Measurements from ENCODE around the gene CCDC177.
A peak's percentile ranks its signal among the peaks of the same experiment; 100 is the strongest.

The CCDC177 gene

GRCh38 chr14:69561893-69562292 is 12.8 kb downstream of the CCDC177 start:
- DNase-seq (ENCODE audit: low read depth): no peak

- DNase-seq (ENCODE audit: low read depth): no peak
These were observed 13.8 kb downstream of the CCDC177 start for GRCh38 chr14:69560826-69561225.

- DNase-seq (ENCODE audit: low read depth): no peak
These were observed 15.1 kb downstream of the CCDC177 start for GRCh38 chr14:69559581-69560011.

GRCh38 chr14:69558774-69559173 is 15.9 kb downstream of the CCDC177 start:
- no peak for DNase-seq (ENCODE audit: low read depth)

- DNase-seq (ENCODE audit: low read depth): peak; percentile 36
These were observed 20.2 kb downstream of the CCDC177 start for GRCh38 chr14:69554500-69554899.

GRCh38 chr14:69553252-69553651 is 21.4 kb downstream of the CCDC177 start:
- DNase-seq (ENCODE audit: low read depth): peak; percentile 78

- DNase-seq (ENCODE audit: low read depth): no peak
These were observed 23.2 kb downstream of the CCDC177 start for GRCh38 chr14:69551511-69551910.

GRCh38 chr14:69548566-69548965 is 26.1 kb downstream of the CCDC177 start:
- no peak for DNase-seq (ENCODE audit: low read depth)

GRCh38 chr14:69547701-69548348 is 26.8 kb downstream of the CCDC177 start:
- no peak for DNase-seq (ENCODE audit: low read depth)

- DNase-seq (ENCODE audit: low read depth): peak; percentile 55
These were observed 31.1 kb downstream of the CCDC177 start for GRCh38 chr14:69543341-69544115.

GRCh38 chr14:69542311-69542710 is 32.4 kb downstream of the CCDC177 start:
- DNase-seq (ENCODE audit: low read depth): no peak

GRCh38 chr14:69540654-69541335 is 33.9 kb downstream of the CCDC177 start:
- DNase-seq (ENCODE audit: low read depth): no peak

- peak; percentile 87 for DNase-seq (ENCODE audit: low read depth)
These were observed 34.9 kb downstream of the CCDC177 start for GRCh38 chr14:69539631-69540410.

- no peak for DNase-seq (ENCODE audit: low read depth)
These were observed 35.9 kb downstream of the CCDC177 start for GRCh38 chr14:69538766-69539165.

GRCh38 chr14:69537900-69538299 is 36.8 kb downstream of the CCDC177 start:
- no peak for DNase-seq (ENCODE audit: low read depth)

GRCh38 chr14:69536971-69537370 is 37.7 kb downstream of the CCDC177 start:
- no peak for DNase-seq (ENCODE audit: low read depth)

GRCh38 chr14:69535230-69535848 is 39.3 kb downstream of the CCDC177 start:
- DNase-seq (ENCODE audit: low read depth): peak; percentile 43

- DNase-seq (ENCODE audit: low read depth): no peak
These were observed 41.9 kb downstream of the CCDC177 start for GRCh38 chr14:69532561-69533340.

- no peak for DNase-seq (ENCODE audit: low read depth)
These were observed 43.5 kb downstream of the CCDC177 start for GRCh38 chr14:69531135-69531534.

- no peak for DNase-seq (ENCODE audit: low read depth)
These were observed 44.6 kb downstream of the CCDC177 start for GRCh38 chr14:69530095-69530494.

- no peak for DNase-seq (ENCODE audit: low read depth)
These were observed 45.1 kb downstream of the CCDC177 start for GRCh38 chr14:69529563-69529962.
